Loucy (cell line): ENCODE results near the gene ACTN1.

Experiments used
- EZH2phosphoT487 ChIP-seq: fragments of 200-600 bp; IDR thresholded peaks from 2 replicates; pipeline ENCODE4 v1.6.1; 2018; ENCODE audit warnings: antibody characterized with exemption, mild to moderate bottlenecking, moderate library complexity, borderline replicate concordance
- TF ChIP-seq, protein P1 (sequence below): fragments of 200-600 bp; sonication (generic); conservative IDR thresholded peaks from 2 replicates; pipeline ENCODE4 v1.5.1; 2014; ENCODE audit warnings: mild to moderate bottlenecking, antibody characterized with exemption, low read length

DNA sequence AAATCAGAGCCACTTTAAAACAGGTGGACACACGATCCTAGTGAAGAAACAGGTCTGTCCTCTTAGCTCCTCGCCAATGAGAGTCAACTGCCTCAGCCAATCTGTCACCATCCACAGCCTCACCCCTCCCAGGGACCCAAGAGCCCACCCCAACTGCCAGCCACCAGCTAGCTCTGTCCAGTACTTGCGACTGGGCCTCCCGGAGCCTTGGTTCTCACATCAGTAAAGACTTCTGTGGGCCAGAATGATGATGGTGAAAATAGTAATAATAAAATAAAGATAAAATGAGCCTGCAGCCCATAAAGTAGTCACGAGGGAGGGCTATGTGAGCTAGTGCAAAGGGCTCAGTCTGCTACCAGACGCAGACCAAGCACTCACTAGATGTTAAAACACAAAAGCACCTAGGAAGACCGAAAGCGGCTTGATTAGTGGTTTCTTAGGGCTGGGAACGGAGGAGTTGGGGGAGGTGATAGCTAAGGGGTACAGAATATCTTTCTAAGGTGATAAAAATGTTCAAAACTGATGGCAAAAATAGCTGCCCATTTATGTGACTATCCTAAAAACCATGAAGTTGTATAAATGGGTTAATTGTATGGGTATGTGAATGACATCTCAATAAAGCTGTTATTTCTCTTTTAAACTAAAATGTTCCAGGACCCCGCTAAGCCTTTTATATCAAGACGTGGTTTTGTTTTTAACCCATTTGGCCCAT is 39.8 kb downstream of the ACTN1 start:
- TF ChIP-seq, protein P1, sequence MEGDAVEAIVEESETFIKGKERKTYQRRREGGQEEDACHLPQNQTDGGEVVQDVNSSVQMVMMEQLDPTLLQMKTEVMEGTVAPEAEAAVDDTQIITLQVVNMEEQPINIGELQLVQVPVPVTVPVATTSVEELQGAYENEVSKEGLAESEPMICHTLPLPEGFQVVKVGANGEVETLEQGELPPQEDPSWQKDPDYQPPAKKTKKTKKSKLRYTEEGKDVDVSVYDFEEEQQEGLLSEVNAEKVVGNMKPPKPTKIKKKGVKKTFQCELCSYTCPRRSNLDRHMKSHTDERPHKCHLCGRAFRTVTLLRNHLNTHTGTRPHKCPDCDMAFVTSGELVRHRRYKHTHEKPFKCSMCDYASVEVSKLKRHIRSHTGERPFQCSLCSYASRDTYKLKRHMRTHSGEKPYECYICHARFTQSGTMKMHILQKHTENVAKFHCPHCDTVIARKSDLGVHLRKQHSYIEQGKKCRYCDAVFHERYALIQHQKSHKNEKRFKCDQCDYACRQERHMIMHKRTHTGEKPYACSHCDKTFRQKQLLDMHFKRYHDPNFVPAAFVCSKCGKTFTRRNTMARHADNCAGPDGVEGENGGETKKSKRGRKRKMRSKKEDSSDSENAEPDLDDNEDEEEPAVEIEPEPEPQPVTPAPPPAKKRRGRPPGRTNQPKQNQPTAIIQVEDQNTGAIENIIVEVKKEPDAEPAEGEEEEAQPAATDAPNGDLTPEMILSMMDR: no peak
- no peak for TF ChIP-seq EZH2phosphoT487
